T-helper 2 cell (primary cell): ENCODE results near the gene TRIP6.

Experiments
- DNase-seq, 5 experiments: peaks; one replicate each; pipeline versions ENCODE4 v3.0.0 to v3.0.0-alpha.2; 2012 to 2022

Gene TRIP6

GRCh38 chr7:100874577-100875355 is 7.6 kb downstream of the TRIP6 start, which contains the start of gene SRRT:
Gene SRRT (plus strand): TSS chr7:100875103. CDS start chr7:100875591, 488 bp downstream.
- DNase-seq: peak; percentile 93 to 99 (median 97)

GRCh38 chr7:100875356-100875751 is 8.2 kb downstream of the TRIP6 start:
- peak in 1 of 5 experiments; percentile 77 for DNase-seq

GRCh38 chr7:100878013-100878412 is 10.8 kb downstream of the TRIP6 start:
- DNase-seq: no peak

GRCh38 chr7:100878685-100879084 is 11.5 kb downstream of the TRIP6 start:
- DNase-seq: no peak

GRCh38 chr7:100879685-100880261 is 12.6 kb downstream of the TRIP6 start:
- no peak for DNase-seq

GRCh38 chr7:100880645-100881044 is 13.5 kb downstream of the TRIP6 start:
- no peak for DNase-seq

GRCh38 chr7:100881136-100881535 is 13.9 kb downstream of the TRIP6 start:
- no peak for DNase-seq

- DNase-seq: no peak
Observed at GRCh38 chr7:100882201-100882600, 15.0 kb downstream of the TRIP6 start.

GRCh38 chr7:100882785-100883526 is 15.8 kb downstream of the TRIP6 start:
- no peak for DNase-seq

- peak in 2 of 5 experiments; percentile 49 to 75 for DNase-seq
Observed at GRCh38 chr7:100884736-100885439, 17.7 kb downstream of the TRIP6 start.

GRCh38 chr7:100885440-100886141 is 18.4 kb downstream of the TRIP6 start:
- DNase-seq: no peak

GRCh38 chr7:100886142-100886935 is 19.2 kb downstream of the TRIP6 start:
- DNase-seq: no peak

GRCh38 chr7:100886936-100887515 is 19.8 kb downstream of the TRIP6 start:
- peak in 1 of 5 experiments; percentile 53 for DNase-seq

GRCh38 chr7:100887516-100888290 is 20.5 kb downstream of the TRIP6 start:
- peak in 3 of 5 experiments; percentile 56 to 89 (median 71) for DNase-seq

GRCh38 chr7:100888291-100888987 is 21.3 kb downstream of the TRIP6 start:
- no peak for DNase-seq

- no peak for DNase-seq
Observed at GRCh38 chr7:100888988-100889750, 22.0 kb downstream of the TRIP6 start, which contains the start of gene UFSP1. Gene UFSP1 (minus strand): TSS chr7:100889715. CDS start chr7:100889271, 444 bp downstream.

- DNase-seq: no peak
Observed at GRCh38 chr7:100890653-100891567, 23.7 kb downstream of the TRIP6 start.
